HEK293T (cell line): ENCODE measurements around the gene PREX1.

Experiments used
- FOXK2 ChIP-seq: fragments of 450-650 bp; IDR thresholded peaks from 2 replicates; pipeline ENCODE4 v1.6.1; 2016; ENCODE audit warnings: mild to moderate bottlenecking
- NFRKB ChIP-seq: fragments of 450-650 bp; IDR thresholded peaks from 2 replicates; pipeline ENCODE4 v1.6.1; 2016; ENCODE audit warnings: mild to moderate bottlenecking, moderate library complexity

DNA sequence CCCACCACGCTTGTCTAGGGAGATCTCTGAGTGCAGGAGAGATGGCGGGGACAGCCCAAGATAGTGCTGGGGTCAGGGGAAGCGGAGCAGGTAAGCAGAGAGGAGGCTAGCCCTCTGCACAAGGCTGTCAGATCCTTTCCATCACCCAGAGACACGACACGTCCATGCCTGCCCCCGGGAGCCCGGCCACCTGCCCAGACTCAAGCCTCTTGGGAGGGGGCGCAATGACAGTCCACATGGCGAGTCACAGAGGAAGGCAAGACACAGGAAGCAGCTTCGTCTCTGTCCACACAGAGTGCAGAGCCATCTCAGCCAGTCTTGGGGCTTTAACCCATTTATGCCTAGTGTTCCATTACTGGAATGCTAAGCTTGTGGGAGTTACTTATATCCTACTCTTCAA lies 78.4 kb downstream of the PREX1 start:
- TF ChIP-seq NFRKB (no peak), FOXK2 (no peak)
